Liver (tissue), 9 donors: ENCODE measurements around the gene CREB3L1. TPM values are rescaled to one million over a fixed set of nuclear protein-coding genes. Genes with fewer than 3 reads are reported as not detected.

Experiments
- DNase-seq: peaks from one replicate; pipeline ENCODE4 v3.0.0-alpha.2; 2017; ENCODE audit warnings: low spot score
- H3K27ac ChIP-seq, 2 donors: one replicate each; pipeline ENCODE4 v1.7.0; 2013; ENCODE audit warnings: inconsistent platforms in 2 of 2, low read length in 2 of 2, control low read depth in 1 of 2, low read depth in 1 of 2, mild to moderate bottlenecking in 1 of 2
- H3K27me3 ChIP-seq, 4 donors: one replicate each; pipeline versions ENCODE4 v1.6.1 to v1.7.0; 2013; ENCODE audit warnings: low read length in 3 of 4, inconsistent platforms in 1 of 4, mild to moderate bottlenecking in 1 of 4, moderate library complexity in 1 of 4; ENCODE audit not compliant: control insufficient read depth in 4 of 4, insufficient read depth in 4 of 4
- H3K36me3 ChIP-seq, 4 donors: one replicate each; pipeline versions ENCODE4 v1.6.1 to v1.7.0; 2013; ENCODE audit warnings: low read length in 3 of 4, mild to moderate bottlenecking in 3 of 4, low read depth in 1 of 4, moderate library complexity in 1 of 4; ENCODE audit not compliant: control insufficient read depth in 4 of 4, insufficient read depth in 3 of 4
- H3K4me1 ChIP-seq, 4 donors: one replicate each; pipeline versions ENCODE4 v1.6.1 to v1.7.0; 2013; ENCODE audit warnings: low read length in 3 of 4, mild to moderate bottlenecking in 3 of 4, moderate library complexity in 1 of 4; ENCODE audit not compliant: control insufficient read depth in 4 of 4, insufficient read depth in 4 of 4
- H3K4me3 ChIP-seq, 3 donors: one replicate each; pipeline versions ENCODE4 v1.6.1 to v1.7.0; 2013; ENCODE audit warnings: low read length in 3 of 3, control low read depth in 1 of 3, low read depth in 1 of 3, mild to moderate bottlenecking in 1 of 3
- H3K9ac ChIP-seq, 2 donors: one replicate each; pipeline ENCODE4 v1.7.0; 2013; ENCODE audit warnings: low read length in 2 of 2, mild to moderate bottlenecking in 2 of 2, moderate library complexity in 2 of 2, control low read depth in 1 of 2, low read depth in 1 of 2
- H3K9me3 ChIP-seq, 4 donors: one replicate each; pipeline versions ENCODE4 v1.6.1 to v1.7.0; 2013; ENCODE audit warnings: low read length in 3 of 4; ENCODE audit not compliant: control insufficient read depth in 4 of 4
- EGR1 ChIP-seq, 2 donors: IDR thresholded peaks; 2 replicates each; pipeline ENCODE4 v1.6.1; 2016 to 2018; ENCODE audit warnings: antibody characterized with exemption in 2 of 2, low read depth in 2 of 2
- FOXA1 ChIP-seq: IDR thresholded peaks from 2 replicates; pipeline ENCODE4 v1.6.1; 2016; ENCODE audit warnings: antibody characterized with exemption
- FOXA2 ChIP-seq: IDR thresholded peaks from 2 replicates; pipeline ENCODE4 v1.6.1; 2016; ENCODE audit warnings: antibody characterized with exemption
- GABPA ChIP-seq, 2 donors: IDR thresholded peaks in 1 of 2; conservative IDR thresholded peaks in 1 of 2; 2 replicates each; pipeline ENCODE4 v1.6.1; 2016; ENCODE audit warnings: antibody characterized with exemption in 2 of 2, mild to moderate bottlenecking in 1 of 2, moderate library complexity in 1 of 2
- HNF4A ChIP-seq, 2 donors: conservative IDR thresholded peaks; 2 replicates each; pipeline ENCODE4 v1.6.1; 2016; ENCODE audit warnings: antibody characterized with exemption in 2 of 2, mild to moderate bottlenecking in 2 of 2
- HNF4G ChIP-seq: IDR thresholded peaks from 2 replicates; pipeline ENCODE4 v1.6.1; 2016; ENCODE audit warnings: antibody characterized with exemption
- JUND ChIP-seq, 2 donors: IDR thresholded peaks; 2 replicates each; pipeline ENCODE4 v1.6.1; 2016; ENCODE audit warnings: antibody characterized with exemption in 2 of 2
- NR2F2 ChIP-seq: IDR thresholded peaks from 2 replicates; pipeline ENCODE4 v1.6.1; 2016; ENCODE audit warnings: antibody characterized with exemption
- RAD21 ChIP-seq, 2 donors: IDR thresholded peaks; 2 replicates each; pipeline ENCODE4 v1.6.1; 2016; ENCODE audit warnings: antibody characterized with exemption in 2 of 2, mild to moderate bottlenecking in 2 of 2
- RXRA ChIP-seq, 2 donors: IDR thresholded peaks; 2 replicates each; pipeline ENCODE4 v1.6.1; 2017 to 2018; ENCODE audit warnings: antibody characterized with exemption in 2 of 2, mild to moderate bottlenecking in 1 of 2
- SP1 ChIP-seq: IDR thresholded peaks from 2 replicates; pipeline ENCODE4 v1.6.1; 2018; ENCODE audit warnings: antibody characterized with exemption, mild to moderate bottlenecking
- TAF1 ChIP-seq: conservative IDR thresholded peaks from 2 replicates; pipeline ENCODE4 v1.6.1; 2016; ENCODE audit warnings: antibody characterized with exemption, mild to moderate bottlenecking
- YY1 ChIP-seq: IDR thresholded peaks from 2 replicates; pipeline ENCODE4 v1.6.1; 2016; ENCODE audit warnings: antibody characterized with exemption, mild to moderate bottlenecking
- WGBS: extraction: QIAGEN DNeasy Blood & Tissue Kit; methylation state at CpG from one replicate; pipeline ENCODE4 v1.1.7; 2013; 5-methylcytosine and 5-hydroxymethylcytosine counted together
- polyA plus RNA-seq, 2 donors: library from polyadenylated mRNA; stranded (reverse) in 1 of 2; unstranded in 1 of 2; fragments of 200-250 nt in 1 of 2; fragments of >200 nt in 1 of 2; fragmentation: Nextera tagmentation in 1 of 2; extraction: Ambion mirVana in 1 of 2; gene quantifications; one replicate each; pipeline versions ENCODE4 v1.2.1 to v1.2.3, GENCODE V29; 2013 to 2015
- total RNA-seq, 2 donors: library from RNA; depleted of rRNA; stranded (reverse); fragments of >200 nt; gene quantifications; one replicate each; pipeline ENCODE4 v1.2.3, GENCODE V29; 2014
- TF ChIP-seq, protein P1 (sequence below): IDR thresholded peaks from 2 replicates; pipeline ENCODE4 v1.6.1; 2016; ENCODE audit warnings: antibody characterized with exemption, mild to moderate bottlenecking
- TF ChIP-seq, protein P2 (sequence below): IDR thresholded peaks from 2 replicates; pipeline ENCODE4 v1.6.1; 2016; ENCODE audit warnings: antibody characterized with exemption
- TF ChIP-seq, protein P3 (sequence below): IDR thresholded peaks from 2 replicates; pipeline ENCODE4 v1.6.1; 2016; ENCODE audit warnings: antibody characterized with exemption
- TF ChIP-seq, protein P4 (sequence below): fragments of 150-350 bp; IDR thresholded peaks from 2 replicates; pipeline ENCODE4 v1.5.1; 2017; ENCODE audit warnings: improper control_type of control experiment, low read depth, low read length; ENCODE audit not compliant: missing input control
- TF ChIP-seq, protein P5 (sequence below): IDR thresholded peaks from 2 replicates; pipeline ENCODE4 v1.6.1; 2016; ENCODE audit warnings: antibody characterized with exemption
- donor health status: healthy.
- donor health status: healthy.
- donor health status: healthy.
- donor health status: healthy.
- donor health status: healthy.

The CREB3L1 gene
- total and polyA plus RNA-seq, 4 donors, result 0.14 to 1.3 (median 0.33) TPM

DNA sequence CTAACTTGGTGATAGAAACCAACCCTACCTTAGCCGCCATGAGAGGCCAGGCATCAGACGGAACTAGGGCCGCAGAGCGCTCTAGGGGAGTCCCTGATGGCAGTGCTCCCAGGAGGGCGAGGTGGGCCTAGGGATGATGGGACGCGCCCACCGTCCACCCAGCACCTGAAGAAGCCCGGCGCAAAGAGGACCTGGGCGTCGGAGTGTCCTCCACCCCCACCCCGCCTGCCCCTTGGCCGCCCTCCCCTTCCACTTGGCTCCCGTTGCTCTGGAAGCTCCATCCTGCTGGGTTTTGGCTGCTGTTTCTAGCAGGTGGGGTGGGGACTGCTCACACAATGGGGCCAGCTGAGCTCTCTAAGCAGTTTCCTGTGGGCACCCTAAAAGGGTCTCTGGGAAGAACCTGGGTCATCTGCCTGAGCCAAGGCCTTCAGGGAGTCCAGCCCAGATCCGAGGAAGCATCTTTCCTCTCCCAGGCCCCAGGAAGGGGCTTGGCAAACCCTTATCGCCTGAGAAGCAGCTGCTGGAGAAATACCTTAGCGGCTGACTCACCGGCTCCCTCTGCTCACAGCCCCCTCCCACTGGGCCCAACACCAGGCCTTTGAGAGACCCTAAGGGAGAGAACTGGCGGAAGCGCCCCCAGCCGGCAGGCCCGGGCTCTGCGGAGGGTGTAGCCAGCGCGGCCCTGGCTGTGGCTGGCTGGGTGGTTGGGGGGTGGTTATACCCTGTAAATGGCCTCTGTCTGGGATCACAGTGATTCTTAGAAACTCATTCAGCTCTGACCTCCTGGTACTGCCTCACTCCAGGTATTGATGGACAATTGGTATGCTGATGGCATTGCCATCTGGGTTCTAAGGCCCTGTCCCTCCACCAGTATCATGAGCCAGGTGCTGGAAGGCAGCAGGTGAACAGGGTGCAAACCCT is 19.3 kb downstream of the CREB3L1 start:
- TF ChIP-seq HNF4A (conservative IDR thresholded peaks at IDR 0.05) (no peak), RAD21 (IDR thresholded peaks at IDR 0.05) (no peak), EGR1 (IDR thresholded peaks at IDR 0.05; ENCODE audit: low read depth in 2 of 2) (no peak)
- TF ChIP-seq, protein P1, sequence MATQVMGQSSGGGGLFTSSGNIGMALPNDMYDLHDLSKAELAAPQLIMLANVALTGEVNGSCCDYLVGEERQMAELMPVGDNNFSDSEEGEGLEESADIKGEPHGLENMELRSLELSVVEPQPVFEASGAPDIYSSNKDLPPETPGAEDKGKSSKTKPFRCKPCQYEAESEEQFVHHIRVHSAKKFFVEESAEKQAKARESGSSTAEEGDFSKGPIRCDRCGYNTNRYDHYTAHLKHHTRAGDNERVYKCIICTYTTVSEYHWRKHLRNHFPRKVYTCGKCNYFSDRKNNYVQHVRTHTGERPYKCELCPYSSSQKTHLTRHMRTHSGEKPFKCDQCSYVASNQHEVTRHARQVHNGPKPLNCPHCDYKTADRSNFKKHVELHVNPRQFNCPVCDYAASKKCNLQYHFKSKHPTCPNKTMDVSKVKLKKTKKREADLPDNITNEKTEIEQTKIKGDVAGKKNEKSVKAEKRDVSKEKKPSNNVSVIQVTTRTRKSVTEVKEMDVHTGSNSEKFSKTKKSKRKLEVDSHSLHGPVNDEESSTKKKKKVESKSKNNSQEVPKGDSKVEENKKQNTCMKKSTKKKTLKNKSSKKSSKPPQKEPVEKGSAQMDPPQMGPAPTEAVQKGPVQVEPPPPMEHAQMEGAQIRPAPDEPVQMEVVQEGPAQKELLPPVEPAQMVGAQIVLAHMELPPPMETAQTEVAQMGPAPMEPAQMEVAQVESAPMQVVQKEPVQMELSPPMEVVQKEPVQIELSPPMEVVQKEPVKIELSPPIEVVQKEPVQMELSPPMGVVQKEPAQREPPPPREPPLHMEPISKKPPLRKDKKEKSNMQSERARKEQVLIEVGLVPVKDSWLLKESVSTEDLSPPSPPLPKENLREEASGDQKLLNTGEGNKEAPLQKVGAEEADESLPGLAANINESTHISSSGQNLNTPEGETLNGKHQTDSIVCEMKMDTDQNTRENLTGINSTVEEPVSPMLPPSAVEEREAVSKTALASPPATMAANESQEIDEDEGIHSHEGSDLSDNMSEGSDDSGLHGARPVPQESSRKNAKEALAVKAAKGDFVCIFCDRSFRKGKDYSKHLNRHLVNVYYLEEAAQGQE, result no peak
- H3K36me3 ChIP-seq, result no peaks in the 10 kb centered on the region
- H3K9me3 ChIP-seq, result no peaks in the 10 kb centered on the region
- WGBS, result 53% methylated on average over 26 of the region's 26 CpGs
- DNase-seq, result no peak
- H3K4me3 ChIP-seq, result no peak overlapping the region
- peaks cover 0 to 12% (median 6%) of the 10 kb centered on the region in 4 donors for H3K27me3 ChIP-seq
- H3K4me1 ChIP-seq, result peaks cover 2 to 11% (median 3%) of the 10 kb centered on the region in 4 donors
- no peak overlapping the region for H3K27ac ChIP-seq
- no peak overlapping the region for H3K9ac ChIP-seq

DNA sequence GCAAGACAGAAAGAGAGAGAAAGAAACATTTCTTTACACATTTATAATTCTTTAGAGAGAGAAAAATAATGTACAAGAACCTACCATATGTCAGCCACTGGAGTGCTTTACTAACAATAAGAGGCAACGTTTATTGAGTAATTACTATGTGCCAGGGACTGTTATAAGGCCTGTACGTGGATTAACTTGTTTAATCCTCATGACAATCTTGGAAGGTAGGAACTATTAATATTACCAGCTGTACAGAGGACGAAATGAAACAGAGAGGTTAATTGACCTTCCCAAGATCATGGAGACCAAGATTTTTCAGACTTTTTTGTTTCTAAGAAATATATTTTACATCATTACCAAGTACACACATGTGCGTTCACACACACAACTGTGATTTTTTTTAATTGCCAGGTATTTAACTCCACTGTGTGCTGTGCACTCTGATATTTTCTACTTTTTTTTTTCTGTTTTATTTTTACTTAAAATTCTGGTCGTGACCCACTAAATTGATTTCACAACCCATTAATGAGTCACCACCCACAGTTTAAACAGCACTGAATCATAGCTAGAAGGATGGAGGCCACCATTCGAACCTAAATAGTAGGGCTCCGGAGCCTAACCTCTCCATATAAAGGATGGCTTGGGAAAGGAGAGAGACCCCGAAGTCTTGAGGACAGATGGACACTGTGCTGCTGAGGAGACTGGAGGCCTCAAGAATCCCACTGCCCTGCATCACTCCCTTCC is 21.4 kb downstream of the CREB3L1 start:
- Histone ChIP-seq H3K4me3 (no peak overlapping the region), H3K36me3 (no peaks in the 10 kb centered on the region), H3K9me3 (no peaks in the 10 kb centered on the region), H3K9ac (no peak overlapping the region), H3K27me3 (peaks cover 0 to 12% (median 6%) of the 10 kb centered on the region in 4 donors), H3K4me1 (peaks cover 2 to 11% (median 3%) of the 10 kb centered on the region in 4 donors), H3K27ac (no peak overlapping the region)
- DNase-seq, result no peak
- 71% methylated on average over 8 of the region's 8 CpGs for WGBS
- TF ChIP-seq SP1, result no peak
- no peak for TF ChIP-seq NR2F2
- no peak for TF ChIP-seq GABPA (IDR thresholded peaks at IDR 0.05 in 1 of 2, conservative IDR thresholded peaks at IDR 0.05 in 1 of 2)
- TF ChIP-seq, protein P1, result no peak
- TF ChIP-seq HNF4G, result no peak
- TF ChIP-seq YY1, result no peak
- TF ChIP-seq, protein P2, sequence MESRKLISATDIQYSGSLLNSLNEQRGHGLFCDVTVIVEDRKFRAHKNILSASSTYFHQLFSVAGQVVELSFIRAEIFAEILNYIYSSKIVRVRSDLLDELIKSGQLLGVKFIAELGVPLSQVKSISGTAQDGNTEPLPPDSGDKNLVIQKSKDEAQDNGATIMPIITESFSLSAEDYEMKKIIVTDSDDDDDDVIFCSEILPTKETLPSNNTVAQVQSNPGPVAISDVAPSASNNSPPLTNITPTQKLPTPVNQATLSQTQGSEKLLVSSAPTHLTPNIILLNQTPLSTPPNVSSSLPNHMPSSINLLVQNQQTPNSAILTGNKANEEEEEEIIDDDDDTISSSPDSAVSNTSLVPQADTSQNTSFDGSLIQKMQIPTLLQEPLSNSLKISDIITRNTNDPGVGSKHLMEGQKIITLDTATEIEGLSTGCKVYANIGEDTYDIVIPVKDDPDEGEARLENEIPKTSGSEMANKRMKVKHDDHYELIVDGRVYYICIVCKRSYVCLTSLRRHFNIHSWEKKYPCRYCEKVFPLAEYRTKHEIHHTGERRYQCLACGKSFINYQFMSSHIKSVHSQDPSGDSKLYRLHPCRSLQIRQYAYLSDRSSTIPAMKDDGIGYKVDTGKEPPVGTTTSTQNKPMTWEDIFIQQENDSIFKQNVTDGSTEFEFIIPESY, result no peak
- no peak for TF ChIP-seq RAD21 (IDR thresholded peaks at IDR 0.05)
- TF ChIP-seq, protein P3, sequence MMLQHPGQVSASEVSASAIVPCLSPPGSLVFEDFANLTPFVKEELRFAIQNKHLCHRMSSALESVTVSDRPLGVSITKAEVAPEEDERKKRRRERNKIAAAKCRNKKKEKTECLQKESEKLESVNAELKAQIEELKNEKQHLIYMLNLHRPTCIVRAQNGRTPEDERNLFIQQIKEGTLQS, result no peak
- TF ChIP-seq, protein P4, sequence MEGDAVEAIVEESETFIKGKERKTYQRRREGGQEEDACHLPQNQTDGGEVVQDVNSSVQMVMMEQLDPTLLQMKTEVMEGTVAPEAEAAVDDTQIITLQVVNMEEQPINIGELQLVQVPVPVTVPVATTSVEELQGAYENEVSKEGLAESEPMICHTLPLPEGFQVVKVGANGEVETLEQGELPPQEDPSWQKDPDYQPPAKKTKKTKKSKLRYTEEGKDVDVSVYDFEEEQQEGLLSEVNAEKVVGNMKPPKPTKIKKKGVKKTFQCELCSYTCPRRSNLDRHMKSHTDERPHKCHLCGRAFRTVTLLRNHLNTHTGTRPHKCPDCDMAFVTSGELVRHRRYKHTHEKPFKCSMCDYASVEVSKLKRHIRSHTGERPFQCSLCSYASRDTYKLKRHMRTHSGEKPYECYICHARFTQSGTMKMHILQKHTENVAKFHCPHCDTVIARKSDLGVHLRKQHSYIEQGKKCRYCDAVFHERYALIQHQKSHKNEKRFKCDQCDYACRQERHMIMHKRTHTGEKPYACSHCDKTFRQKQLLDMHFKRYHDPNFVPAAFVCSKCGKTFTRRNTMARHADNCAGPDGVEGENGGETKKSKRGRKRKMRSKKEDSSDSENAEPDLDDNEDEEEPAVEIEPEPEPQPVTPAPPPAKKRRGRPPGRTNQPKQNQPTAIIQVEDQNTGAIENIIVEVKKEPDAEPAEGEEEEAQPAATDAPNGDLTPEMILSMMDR, result no peak
- TF ChIP-seq, protein P5, sequence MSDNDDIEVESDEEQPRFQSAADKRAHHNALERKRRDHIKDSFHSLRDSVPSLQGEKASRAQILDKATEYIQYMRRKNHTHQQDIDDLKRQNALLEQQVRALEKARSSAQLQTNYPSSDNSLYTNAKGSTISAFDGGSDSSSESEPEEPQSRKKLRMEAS, result no peak
- TF ChIP-seq EGR1 (IDR thresholded peaks at IDR 0.05; ENCODE audit: low read depth in 2 of 2), result no peak
- TF ChIP-seq RXRA (IDR thresholded peaks at IDR 0.05), result no peak
- TF ChIP-seq FOXA1, result no peak
- TF ChIP-seq FOXA2, result no peak
- TF ChIP-seq HNF4A (conservative IDR thresholded peaks at IDR 0.05), result no peak
- TF ChIP-seq JUND (IDR thresholded peaks at IDR 0.05), result no peak
- no peak for TF ChIP-seq TAF1
